Breast epithelium (tissue), 3 donors: Measurements from ENCODE around the gene MSX2.

Experiments
- CTCF ChIP-seq, 3 donors: fragments of 450-650 bp; IDR thresholded peaks; one replicate each; pipeline ENCODE4 v1.5.1; 2016 to 2017; ENCODE audit warnings: antibody characterized with exemption in 3 of 3, mild to moderate bottlenecking in 3 of 3, moderate library complexity in 3 of 3
- POLR2A ChIP-seq: fragments of 450-650 bp; IDR thresholded peaks from one replicate; pipeline ENCODE4 v1.6.1; 2016; ENCODE audit warnings: antibody characterized with exemption, mild to moderate bottlenecking, moderate library complexity
- POLR2AphosphoS5 ChIP-seq, 3 donors: sonication (generic); formaldehyde crosslinking; IDR thresholded peaks; one replicate each; pipeline ENCODE4 v1.6.1; 2017; ENCODE audit warnings: antibody characterized with exemption in 3 of 3

GRCh38 chr5:174725991-174726601, 1.7 kb downstream of the MSX2 start:
- TF ChIP-seq CTCF (IDR thresholded peaks at IDR 0.05) (no peak), POLR2A (no peak), POLR2AphosphoS5 (IDR thresholded peaks at IDR 0.05) (no peak)
